ENCODE results near the gene UMODL1.

The UMODL1 gene

GRCh38 chr21:42062236-42063022 lies 8.7 kb upstream of the UMODL1 start:
- Mint-ChIP-seq H3K9me3 (no peaks in the 10 kb centered on the region), H3K4me1 (no peaks in the 10 kb centered on the region), H3K27ac (no peak overlapping the region), H3K4me3 (no peak overlapping the region), H3K36me3 (ENCODE audit: low read depth) (no peaks in the 10 kb centered on the region), H3K27me3 (ENCODE audit: low read depth) (peaks cover 55% of the 10 kb centered on the region)
- TF ChIP-seq CTCF (IDR thresholded peaks at IDR 0.05; ENCODE audit: unreplicated experiment in 3 of 3): no peak

DNA sequence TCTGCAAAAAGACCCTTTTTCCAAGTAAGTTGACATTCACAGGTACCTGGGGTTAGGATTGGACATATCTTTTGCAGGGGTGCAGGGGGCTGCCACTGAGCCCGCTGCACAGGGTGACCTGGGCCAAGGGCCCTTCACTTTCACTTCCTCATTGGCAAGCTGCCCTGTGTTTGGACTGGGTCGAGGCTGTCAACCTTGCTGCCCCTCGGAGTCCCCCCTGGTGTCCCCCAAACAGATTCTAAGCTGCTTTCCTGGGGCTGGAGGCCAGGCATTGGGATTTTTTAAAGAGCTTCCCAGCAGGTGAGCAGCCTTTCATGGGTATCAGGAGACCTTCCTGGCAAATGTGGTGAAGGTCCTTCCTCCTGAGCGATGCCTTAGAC lies 7.9 kb upstream of the UMODL1 start:
- Mint-ChIP-seq H3K4me1 (no peaks in the 10 kb centered on the region), H3K27ac (no peak overlapping the region), H3K4me3 (no peak overlapping the region), H3K9me3 (no peaks in the 10 kb centered on the region), H3K36me3 (ENCODE audit: low read depth) (no peaks in the 10 kb centered on the region), H3K27me3 (ENCODE audit: low read depth) (peaks cover 51% of the 10 kb centered on the region)
- TF ChIP-seq CTCF (IDR thresholded peaks at IDR 0.05; ENCODE audit: unreplicated experiment in 3 of 3): no peak

DNA sequence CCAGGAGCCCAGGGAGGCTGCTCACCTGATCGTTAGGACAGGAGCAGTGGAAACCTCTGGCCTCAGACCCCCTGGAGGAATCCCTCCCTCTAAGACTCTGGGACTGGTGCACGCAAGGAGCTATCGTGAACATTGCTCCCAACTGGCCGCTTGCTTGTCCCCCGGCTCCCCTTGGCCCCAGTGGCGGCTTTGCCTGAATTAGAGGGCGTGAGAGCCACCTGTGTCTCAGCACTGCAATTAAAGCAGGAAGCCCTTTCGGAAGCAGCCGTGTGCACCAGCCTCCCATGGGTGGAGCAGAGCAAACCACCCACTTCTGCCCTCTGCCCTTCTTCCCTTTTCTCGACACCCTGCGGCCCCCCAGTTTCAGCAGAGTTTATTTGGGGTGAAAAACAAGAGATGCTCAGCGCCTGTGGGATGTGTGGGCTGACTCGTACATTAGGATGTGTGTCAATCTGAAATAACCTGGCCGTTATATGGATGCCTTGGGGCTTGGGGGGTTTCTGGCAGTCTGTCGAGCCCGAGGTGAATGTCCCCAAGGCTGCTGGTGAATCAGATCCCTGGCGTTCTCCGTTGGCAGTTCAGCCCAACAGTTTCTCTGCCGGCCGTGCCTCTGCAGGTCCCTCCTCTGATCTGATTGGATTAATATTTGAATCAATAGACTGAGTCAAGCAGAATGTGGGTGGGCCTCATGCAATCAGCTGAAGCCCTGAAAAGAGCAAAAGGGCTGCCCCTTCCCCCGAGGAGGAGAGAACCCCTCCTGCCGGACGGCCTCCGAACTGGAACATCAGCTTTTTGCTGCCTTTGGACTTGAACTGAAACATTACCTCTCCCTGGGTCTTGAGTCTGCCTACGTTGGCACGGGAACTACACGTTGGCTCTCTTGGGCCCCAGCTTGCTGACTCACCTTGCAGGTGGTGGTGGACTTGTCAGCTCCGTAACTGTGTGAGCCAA lies 7.3 kb upstream of the UMODL1 start:
- no peaks in the 10 kb centered on the region for H3K36me3 Mint-ChIP-seq (ENCODE audit: low read depth)
- H3K9me3 Mint-ChIP-seq: no peaks in the 10 kb centered on the region
- H3K4me3 Mint-ChIP-seq: no peak overlapping the region
- H3K27ac Mint-ChIP-seq: no peak overlapping the region
- H3K4me1 Mint-ChIP-seq: no peaks in the 10 kb centered on the region
- no peak for TF ChIP-seq CTCF (IDR thresholded peaks at IDR 0.05; ENCODE audit: unreplicated experiment in 3 of 3)
- H3K27me3 Mint-ChIP-seq (ENCODE audit: low read depth): peaks cover 55% of the 10 kb centered on the region

DNA sequence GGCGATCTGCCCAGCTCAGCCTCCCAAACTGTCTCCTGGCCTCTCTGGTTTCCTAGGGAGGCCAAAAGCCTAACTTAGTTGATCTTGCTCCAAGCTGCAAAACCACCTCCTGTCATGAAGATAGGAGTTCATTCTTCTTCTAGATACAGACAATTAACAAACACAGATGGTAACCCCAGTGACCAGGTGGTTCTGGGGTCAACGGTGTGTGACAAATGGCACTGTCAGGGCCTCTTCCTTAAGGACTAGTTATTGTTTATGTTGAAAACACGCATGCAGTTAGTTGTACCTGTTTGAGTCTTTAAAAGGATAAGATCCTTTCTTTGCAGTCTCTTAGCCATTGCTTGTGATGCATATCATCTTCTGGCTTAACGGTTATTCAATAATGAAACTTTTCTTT lies 4.6 kb upstream of the UMODL1 start:
- Mint-ChIP-seq H3K4me3 (no peak overlapping the region), H3K27ac (no peak overlapping the region), H3K4me1 (no peaks in the 10 kb centered on the region), H3K9me3 (no peaks in the 10 kb centered on the region), H3K27me3 (ENCODE audit: low read depth) (peaks cover 46% of the 10 kb centered on the region), H3K36me3 (ENCODE audit: low read depth) (no peaks in the 10 kb centered on the region)
- TF ChIP-seq CTCF (IDR thresholded peaks at IDR 0.05; ENCODE audit: unreplicated experiment in 3 of 3): no peak

- H3K9me3 Mint-ChIP-seq: no peaks in the 10 kb centered on the region
- TF ChIP-seq CTCF (IDR thresholded peaks at IDR 0.05; ENCODE audit: unreplicated experiment in 3 of 3): no peak
- no peaks in the 10 kb centered on the region for H3K4me1 Mint-ChIP-seq
- H3K27ac Mint-ChIP-seq: no peak overlapping the region
- H3K36me3 Mint-ChIP-seq (ENCODE audit: low read depth): no peaks in the 10 kb centered on the region
- H3K27me3 Mint-ChIP-seq (ENCODE audit: low read depth): peaks cover 39% of the 10 kb centered on the region
- H3K4me3 Mint-ChIP-seq: no peak overlapping the region
These were observed 3.4 kb upstream of the UMODL1 start for GRCh38 chr21:42067531-42068255.
